Liver (tissue), 9 donors: ENCODE results near the gene MAN2A2. TPM values are rescaled to one million over a fixed set of nuclear protein-coding genes. Genes with fewer than 3 reads are reported as not detected.

Experiments
- DNase-seq: peaks from one replicate; pipeline ENCODE4 v3.0.0-alpha.2; 2017; ENCODE audit warnings: low spot score
- H3K27ac ChIP-seq, 2 donors: one replicate each; pipeline ENCODE4 v1.7.0; 2013; ENCODE audit warnings: inconsistent platforms in 2 of 2, low read length in 2 of 2, control low read depth in 1 of 2, low read depth in 1 of 2, mild to moderate bottlenecking in 1 of 2
- H3K27me3 ChIP-seq, 4 donors: one replicate each; pipeline versions ENCODE4 v1.6.1 to v1.7.0; 2013; ENCODE audit warnings: low read length in 3 of 4, inconsistent platforms in 1 of 4, mild to moderate bottlenecking in 1 of 4, moderate library complexity in 1 of 4; ENCODE audit not compliant: control insufficient read depth in 4 of 4, insufficient read depth in 4 of 4
- H3K36me3 ChIP-seq, 4 donors: one replicate each; pipeline versions ENCODE4 v1.6.1 to v1.7.0; 2013; ENCODE audit warnings: low read length in 3 of 4, mild to moderate bottlenecking in 3 of 4, low read depth in 1 of 4, moderate library complexity in 1 of 4; ENCODE audit not compliant: control insufficient read depth in 4 of 4, insufficient read depth in 3 of 4
- H3K4me1 ChIP-seq, 4 donors: one replicate each; pipeline versions ENCODE4 v1.6.1 to v1.7.0; 2013; ENCODE audit warnings: low read length in 3 of 4, mild to moderate bottlenecking in 3 of 4, moderate library complexity in 1 of 4; ENCODE audit not compliant: control insufficient read depth in 4 of 4, insufficient read depth in 4 of 4
- H3K4me3 ChIP-seq, 3 donors: one replicate each; pipeline versions ENCODE4 v1.6.1 to v1.7.0; 2013; ENCODE audit warnings: low read length in 3 of 3, control low read depth in 1 of 3, low read depth in 1 of 3, mild to moderate bottlenecking in 1 of 3
- H3K9ac ChIP-seq, 2 donors: one replicate each; pipeline ENCODE4 v1.7.0; 2013; ENCODE audit warnings: low read length in 2 of 2, mild to moderate bottlenecking in 2 of 2, moderate library complexity in 2 of 2, control low read depth in 1 of 2, low read depth in 1 of 2
- H3K9me3 ChIP-seq, 4 donors: one replicate each; pipeline versions ENCODE4 v1.6.1 to v1.7.0; 2013; ENCODE audit warnings: low read length in 3 of 4; ENCODE audit not compliant: control insufficient read depth in 4 of 4
- CTCF ChIP-seq: fragments of 150-350 bp; IDR thresholded peaks from 2 replicates; pipeline ENCODE4 v1.5.1; 2017; ENCODE audit warnings: improper control_type of control experiment, low read depth, low read length; ENCODE audit not compliant: missing input control
- EGR1 ChIP-seq, 2 donors: IDR thresholded peaks; 2 replicates each; pipeline ENCODE4 v1.6.1; 2016 to 2018; ENCODE audit warnings: antibody characterized with exemption in 2 of 2, low read depth in 2 of 2
- GABPA ChIP-seq, 2 donors: IDR thresholded peaks in 1 of 2; conservative IDR thresholded peaks in 1 of 2; 2 replicates each; pipeline ENCODE4 v1.6.1; 2016; ENCODE audit warnings: antibody characterized with exemption in 2 of 2, mild to moderate bottlenecking in 1 of 2, moderate library complexity in 1 of 2
- HNF4G ChIP-seq: IDR thresholded peaks from 2 replicates; pipeline ENCODE4 v1.6.1; 2016; ENCODE audit warnings: antibody characterized with exemption
- JUND ChIP-seq, 2 donors: IDR thresholded peaks; 2 replicates each; pipeline ENCODE4 v1.6.1; 2016; ENCODE audit warnings: antibody characterized with exemption in 2 of 2
- RAD21 ChIP-seq, 2 donors: IDR thresholded peaks; 2 replicates each; pipeline ENCODE4 v1.6.1; 2016; ENCODE audit warnings: antibody characterized with exemption in 2 of 2, mild to moderate bottlenecking in 2 of 2
- RXRA ChIP-seq, 2 donors: IDR thresholded peaks; 2 replicates each; pipeline ENCODE4 v1.6.1; 2017 to 2018; ENCODE audit warnings: antibody characterized with exemption in 2 of 2, mild to moderate bottlenecking in 1 of 2
- SP1 ChIP-seq: IDR thresholded peaks from 2 replicates; pipeline ENCODE4 v1.6.1; 2018; ENCODE audit warnings: antibody characterized with exemption, mild to moderate bottlenecking
- ZBTB33 ChIP-seq: IDR thresholded peaks from 2 replicates; pipeline ENCODE4 v1.6.1; 2016; ENCODE audit warnings: antibody characterized with exemption
- WGBS: extraction: QIAGEN DNeasy Blood & Tissue Kit; methylation state at CpG from one replicate; pipeline ENCODE4 v1.1.7; 2013; 5-methylcytosine and 5-hydroxymethylcytosine counted together
- polyA plus RNA-seq, 2 donors: library from polyadenylated mRNA; stranded (reverse) in 1 of 2; unstranded in 1 of 2; fragments of 200-250 nt in 1 of 2; fragments of >200 nt in 1 of 2; fragmentation: Nextera tagmentation in 1 of 2; extraction: Ambion mirVana in 1 of 2; gene quantifications; one replicate each; pipeline versions ENCODE4 v1.2.1 to v1.2.3, GENCODE V29; 2013 to 2015
- total RNA-seq, 2 donors: library from RNA; depleted of rRNA; stranded (reverse); fragments of >200 nt; gene quantifications; one replicate each; pipeline ENCODE4 v1.2.3, GENCODE V29; 2014
- TF ChIP-seq, protein P1 (sequence below): IDR thresholded peaks from 2 replicates; pipeline ENCODE4 v1.6.1; 2016; ENCODE audit warnings: antibody characterized with exemption
- TF ChIP-seq, protein P2 (sequence below): IDR thresholded peaks from 2 replicates; pipeline ENCODE4 v1.6.1; 2016; ENCODE audit warnings: antibody characterized with exemption, mild to moderate bottlenecking
- donor health status: healthy.
- donor health status: healthy.
- donor health status: healthy.
- donor health status: healthy.
- donor health status: healthy.

Gene MAN2A2
- total and polyA plus RNA-seq, 4 donors: 17.3 to 111 (median 50.9) TPM

GRCh38 chr15:90932660-90932991 is 29.5 kb downstream of the MAN2A2 start:
- peak overlapping the region in 1 of 3 donors; percentile 74 for H3K4me3 ChIP-seq

GRCh38 chr15:90933301-90933700 is 30.2 kb downstream of the MAN2A2 start:
- Histone ChIP-seq H3K4me3 (no peak overlapping the region), H3K27ac (no peak overlapping the region), H3K36me3 (no peaks in the 10 kb centered on the region), H3K27me3 (no peaks in the 10 kb centered on the region), H3K9me3 (no peaks in the 10 kb centered on the region), H3K9ac (no peak overlapping the region), H3K4me1 (peaks cover 2 to 49% (median 32%) of the 10 kb centered on the region in 4 donors)
- TF ChIP-seq RAD21 (IDR thresholded peaks at IDR 0.05) (no peak), JUND (IDR thresholded peaks at IDR 0.05) (no peak), ZBTB33 (no peak), GABPA (IDR thresholded peaks at IDR 0.05 in 1 of 2, conservative IDR thresholded peaks at IDR 0.05 in 1 of 2) (no peak), HNF4G (no peak), RXRA (IDR thresholded peaks at IDR 0.05) (no peak), EGR1 (IDR thresholded peaks at IDR 0.05; ENCODE audit: low read depth in 2 of 2) (no peak), SP1 (no peak)
- TF ChIP-seq, protein P1, sequence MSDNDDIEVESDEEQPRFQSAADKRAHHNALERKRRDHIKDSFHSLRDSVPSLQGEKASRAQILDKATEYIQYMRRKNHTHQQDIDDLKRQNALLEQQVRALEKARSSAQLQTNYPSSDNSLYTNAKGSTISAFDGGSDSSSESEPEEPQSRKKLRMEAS: no peak
- WGBS: 78% methylated on average over 1 of the region's 1 CpG
- DNase-seq: no peak

More at GRCh38 chr15:90932660-90932991, 29.5 kb downstream of the MAN2A2 start:
- no peak for DNase-seq
- H3K27me3 ChIP-seq: no peaks in the 10 kb centered on the region
- H3K9ac ChIP-seq: no peak overlapping the region
- H3K27ac ChIP-seq: peak overlapping the region; percentile 93 to 94
- TF ChIP-seq, protein P2, sequence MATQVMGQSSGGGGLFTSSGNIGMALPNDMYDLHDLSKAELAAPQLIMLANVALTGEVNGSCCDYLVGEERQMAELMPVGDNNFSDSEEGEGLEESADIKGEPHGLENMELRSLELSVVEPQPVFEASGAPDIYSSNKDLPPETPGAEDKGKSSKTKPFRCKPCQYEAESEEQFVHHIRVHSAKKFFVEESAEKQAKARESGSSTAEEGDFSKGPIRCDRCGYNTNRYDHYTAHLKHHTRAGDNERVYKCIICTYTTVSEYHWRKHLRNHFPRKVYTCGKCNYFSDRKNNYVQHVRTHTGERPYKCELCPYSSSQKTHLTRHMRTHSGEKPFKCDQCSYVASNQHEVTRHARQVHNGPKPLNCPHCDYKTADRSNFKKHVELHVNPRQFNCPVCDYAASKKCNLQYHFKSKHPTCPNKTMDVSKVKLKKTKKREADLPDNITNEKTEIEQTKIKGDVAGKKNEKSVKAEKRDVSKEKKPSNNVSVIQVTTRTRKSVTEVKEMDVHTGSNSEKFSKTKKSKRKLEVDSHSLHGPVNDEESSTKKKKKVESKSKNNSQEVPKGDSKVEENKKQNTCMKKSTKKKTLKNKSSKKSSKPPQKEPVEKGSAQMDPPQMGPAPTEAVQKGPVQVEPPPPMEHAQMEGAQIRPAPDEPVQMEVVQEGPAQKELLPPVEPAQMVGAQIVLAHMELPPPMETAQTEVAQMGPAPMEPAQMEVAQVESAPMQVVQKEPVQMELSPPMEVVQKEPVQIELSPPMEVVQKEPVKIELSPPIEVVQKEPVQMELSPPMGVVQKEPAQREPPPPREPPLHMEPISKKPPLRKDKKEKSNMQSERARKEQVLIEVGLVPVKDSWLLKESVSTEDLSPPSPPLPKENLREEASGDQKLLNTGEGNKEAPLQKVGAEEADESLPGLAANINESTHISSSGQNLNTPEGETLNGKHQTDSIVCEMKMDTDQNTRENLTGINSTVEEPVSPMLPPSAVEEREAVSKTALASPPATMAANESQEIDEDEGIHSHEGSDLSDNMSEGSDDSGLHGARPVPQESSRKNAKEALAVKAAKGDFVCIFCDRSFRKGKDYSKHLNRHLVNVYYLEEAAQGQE: no peak
- no peak for TF ChIP-seq CTCF
- no peaks in the 10 kb centered on the region for H3K9me3 ChIP-seq
- H3K36me3 ChIP-seq: no peaks in the 10 kb centered on the region
- 19% methylated on average over 5 of the region's 5 CpGs for WGBS
- peaks cover 2 to 51% (median 32%) of the 10 kb centered on the region in 4 donors for H3K4me1 ChIP-seq
